CD14-positive monocyte (primary cell): ENCODE results near the gene KHDRBS1. TPM values are rescaled to one million over a fixed set of nuclear protein-coding genes. Genes with fewer than 3 reads are reported as not detected.

Source experiments
- DNase-seq, 3 donors: peaks; one replicate each; pipeline ENCODE4 v3.0.0-alpha.2; 2011 to 2022
- H2AFZ ChIP-seq: 2 replicates; pipeline ENCODE4 v1.6.0; 2012; ENCODE audit warnings: mild to moderate bottlenecking, low read depth, low read length, inconsistent platforms; ENCODE audit not compliant: insufficient read depth, poor library complexity, severe bottlenecking
- H3K27ac ChIP-seq, 2 donors: 1 replicate in 1 of 2; 2 replicates in 1 of 2; pipeline ENCODE4 v1.5.1; 2012 to 2013; ENCODE audit warnings: low read length in 2 of 2, control low read depth in 1 of 2, inconsistent platforms in 1 of 2, low read depth in 1 of 2, mild to moderate bottlenecking in 1 of 2
- H3K27me3 ChIP-seq, 2 donors: one replicate each; pipeline versions ENCODE4 v1.6.0 to v1.6.1; 2011 to 2013; ENCODE audit warnings: low read length in 2 of 2; ENCODE audit not compliant: control insufficient read depth in 2 of 2, insufficient read depth in 2 of 2
- H3K36me3 ChIP-seq, 2 donors: replicated peaks in 1 of 2; 1 replicate in 1 of 2; 2 replicates in 1 of 2; pipeline versions ENCODE4 v1.5.1 to v1.6.1; 2012 to 2013; ENCODE audit warnings: low read length in 2 of 2, control low read depth in 1 of 2, inconsistent platforms in 1 of 2, mild to moderate bottlenecking in 1 of 2; ENCODE audit not compliant: insufficient read depth in 2 of 2, control insufficient read depth in 1 of 2
- H3K4me1 ChIP-seq, 2 donors: 1 replicate in 1 of 2; 2 replicates in 1 of 2; pipeline versions ENCODE4 v1.5.1 to v1.6.1; 2012 to 2013; ENCODE audit warnings: low read length in 2 of 2, control low read depth in 1 of 2, inconsistent platforms in 1 of 2, mild to moderate bottlenecking in 1 of 2, moderate library complexity in 1 of 2; ENCODE audit not compliant: insufficient read depth in 2 of 2, control insufficient read depth in 1 of 2
- H3K4me2 ChIP-seq: replicated peaks from 2 replicates; pipeline ENCODE3; 2012; ENCODE audit warnings: low read length, moderate library complexity, mild to moderate bottlenecking; ENCODE audit not compliant: poor library complexity, severe bottlenecking; ENCODE audit errors: extremely low read depth
- H3K4me3 ChIP-seq, 3 experiments: fragments of 200-600 bp in 1 of 3; sonication (generic) in 1 of 3; replicated peaks in 1 of 3; 1 replicate in 2 of 3; 2 replicates in 1 of 3; pipeline ENCODE4 v1.5.1; 2011 to 2013; ENCODE audit warnings: low read length in 3 of 3, mild to moderate bottlenecking in 3 of 3, control low read depth in 2 of 3, low read depth in 2 of 3, inconsistent platforms in 1 of 3, moderate library complexity in 1 of 3
- H3K79me2 ChIP-seq: 2 replicates; pipeline ENCODE4 v1.6.0; 2012; ENCODE audit warnings: mild to moderate bottlenecking, control low read depth, inconsistent platforms, low read length, moderate library complexity; ENCODE audit not compliant: insufficient read depth
- H3K9ac ChIP-seq: 2 replicates; pipeline ENCODE4 v1.6.0; 2017; ENCODE audit warnings: low read length, mild to moderate bottlenecking; ENCODE audit not compliant: insufficient read depth, poor library complexity, severe bottlenecking
- H3K9me3 ChIP-seq, 2 donors: replicated peaks in 1 of 2; 1 replicate in 1 of 2; 2 replicates in 1 of 2; pipeline versions ENCODE4 v1.5.1 to v1.6.1; 2012 to 2013; ENCODE audit warnings: low read length in 2 of 2, control low read depth in 1 of 2; ENCODE audit not compliant: control insufficient read depth in 1 of 2, insufficient read depth in 1 of 2
- H4K20me1 ChIP-seq: 2 replicates; pipeline ENCODE4 v1.6.0; 2012; ENCODE audit warnings: mild to moderate bottlenecking, low read length, control low read depth, moderate library complexity; ENCODE audit not compliant: insufficient read depth
- H3K27ac Mint-ChIP-seq, 7 donors: one replicate each; pipeline ENCODE4 v1.8.0; 2020; ENCODE audit warnings: mild to moderate bottlenecking in 7 of 7, mixed read lengths in 7 of 7, moderate library complexity in 6 of 7, inconsistent platforms in 2 of 7
- H3K27me3 Mint-ChIP-seq, 3 donors: one replicate each; pipeline ENCODE4 v1.8.0; 2021 to 2022; ENCODE audit warnings: low read depth in 3 of 3, mild to moderate bottlenecking in 3 of 3, mixed read lengths in 3 of 3, moderate library complexity in 3 of 3, inconsistent platforms in 1 of 3
- H3K36me3 Mint-ChIP-seq, 2 donors: one replicate each; pipeline ENCODE4 v1.8.0; 2020; ENCODE audit warnings: mixed read lengths in 2 of 2, inconsistent platforms in 1 of 2, mild to moderate bottlenecking in 1 of 2
- H3K4me1 Mint-ChIP-seq: one replicate; pipeline ENCODE4 v1.8.0; 2020; ENCODE audit warnings: mild to moderate bottlenecking, mixed read lengths
- H3K4me3 Mint-ChIP-seq, 2 donors: one replicate each; pipeline ENCODE4 v1.8.0; 2020; ENCODE audit warnings: mild to moderate bottlenecking in 2 of 2, mixed read lengths in 2 of 2, moderate library complexity in 1 of 2
- H3K9me3 Mint-ChIP-seq, 7 donors: one replicate each; pipeline ENCODE4 v1.8.0; 2020 to 2022; ENCODE audit warnings: mixed read lengths in 7 of 7, mild to moderate bottlenecking in 6 of 7, moderate library complexity in 6 of 7, inconsistent platforms in 2 of 7
- CTCF ChIP-seq: fragments of 200-600 bp; IDR thresholded peaks from one replicate; pipeline ENCODE4 v1.8.0; 2022; ENCODE audit warnings: antibody characterized with exemption, mild to moderate bottlenecking
- WGBS: methylation state at CpG from one replicate; pipeline ENCODE4 v1.1.5; 2013; ENCODE audit warnings: missing lambda C conversion rate; ENCODE audit not compliant: insufficient coverage; 5-methylcytosine and 5-hydroxymethylcytosine counted together
- intact Hi-C, 2 donors: fragments of 100-400 bp; cut with micrococcal nuclease; formaldehyde crosslinking; loops; one replicate each; pipeline versions ENCODE4 v1.15.0 to v1.15.1; 2023
- polyA plus RNA-seq, 3 donors: library from polyadenylated mRNA; depleted of rRNA in 1 of 3; unstranded in 2 of 3; stranded (reverse) in 1 of 3; fragments of 300-500 nt in 2 of 3; fragments of >200 nt in 1 of 3; fragmentation: Illumina TruSeq in 2 of 3; gene quantifications; 1 replicate in 2 of 3; 2 replicates in 1 of 3; pipeline ENCODE4 v1.2.3, GENCODE V29; 2012 to 2021

KHDRBS1 gene
- polyA plus RNA-seq, 3 donors, result 40.7 to 65.6 (median 51.6) TPM

GRCh38 chr1:32014199-32014947, 705 bp downstream of the KHDRBS1 start:
- Histone ChIP-seq H3K27me3 (no peaks in the 10 kb centered on the region), H3K9ac (peak overlapping the region; percentile 95), H3K27ac (peak overlapping the region; percentile 84 to 91), H3K36me3 (peaks cover 0 to 2% of the 10 kb centered on the region in 2 donors), H3K4me1 (peaks cover 30 to 39% of the 10 kb centered on the region in 2 donors), H3K4me3 (peak overlapping the region; percentile 90 to 98 (median 91)), H3K4me2 (peak overlapping the region; percentile 80), H4K20me1 (peaks cover 53% of the 10 kb centered on the region), H2AFZ (peak overlapping the region; percentile 86), H3K79me2 (peaks cover 57% of the 10 kb centered on the region), H3K9me3 (no peaks in the 10 kb centered on the region)
- peak in 2 of 3 donors; percentile 17 to 39 for DNase-seq
- Mint-ChIP-seq H3K4me3 (peak overlapping the region; percentile 98), H3K27ac (peak overlapping the region; percentile 89 to 95 (median 94)), H3K27me3 (peaks cover 0 to 2% (median 0%) of the 10 kb centered on the region in 3 donors), H3K9me3 (peaks cover 0 to 2% (median 0%) of the 10 kb centered on the region in 7 donors), H3K4me1 (peaks cover 39% of the 10 kb centered on the region), H3K36me3 (peaks cover 0 to 18% of the 10 kb centered on the region in 2 donors)
- intact Hi-C loops, result loop anchor here (10.0 kb wide), 1 partner anchor 50 kb away; no protein-coding TSS in a partner anchor
- TF ChIP-seq CTCF, result no peak
- 0% methylated on average over 44 of the region's 55 CpGs for WGBS

GRCh38 chr1:32014948-32015273, 1.2 kb downstream of the KHDRBS1 start:
- Mint-ChIP-seq H3K27me3 (no peaks in the 10 kb centered on the region), H3K4me3 (peak overlapping the region; percentile 98), H3K36me3 (peaks cover 0 to 18% of the 10 kb centered on the region in 2 donors), H3K4me1 (peaks cover 43% of the 10 kb centered on the region), H3K27ac (peak overlapping the region; percentile 89 to 95 (median 94)), H3K9me3 (peaks cover 0 to 2% (median 0%) of the 10 kb centered on the region in 7 donors)
- DNase-seq, result no peak
- no peaks in the 10 kb centered on the region for H3K27me3 ChIP-seq
- intact Hi-C loops, result loop anchor here (10.0 kb wide), 1 partner anchor 50 kb away; no protein-coding TSS in a partner anchor
- peak overlapping the region; percentile 84 to 91 for H3K27ac ChIP-seq
- peaks cover 58% of the 10 kb centered on the region for H4K20me1 ChIP-seq
- TF ChIP-seq CTCF, result no peak
- peak overlapping the region; percentile 86 for H2AFZ ChIP-seq
- peaks cover 0 to 2% of the 10 kb centered on the region in 2 donors for H3K36me3 ChIP-seq
- peak overlapping the region; percentile 90 to 98 (median 91) for H3K4me3 ChIP-seq
- WGBS, result under 1% methylated on average over 10 of the region's 11 CpGs
- no peaks in the 10 kb centered on the region for H3K9me3 ChIP-seq
- peak overlapping the region; percentile 80 for H3K4me2 ChIP-seq
- peak overlapping the region; percentile 95 for H3K9ac ChIP-seq
- peaks cover 34 to 44% of the 10 kb centered on the region in 2 donors for H3K4me1 ChIP-seq
- H3K79me2 ChIP-seq, result peaks cover 63% of the 10 kb centered on the region
